T-cell (primary cell): ENCODE results near the gene PRRT2. TPM values are rescaled to one million over a fixed set of nuclear protein-coding genes. Genes with fewer than 3 reads are reported as not detected.

Experiments used
- ATAC-seq, 4 experiments: fragments of 200-7000 bp in 3 of 4; fragments of 150-1000 bp in 1 of 4; cut with Tn5 transposase; replicated peaks in 1 of 4; 1 replicate in 3 of 4; 2 replicates in 1 of 4; pipeline ENCODE4 v1.10.0; 2021; ENCODE audit warnings: moderate library complexity in 3 of 4, mild to moderate bottlenecking in 2 of 4, moderate number of reproducible peaks in 1 of 4
- CTCF ChIA-PET, 2 donors: fragments of 300-600 bp; sonication (Branson Sonifier 250); formaldehyde crosslinking; loops; one replicate each; lab custom pipeline; 2022; ENCODE audit warnings: antibody characterized with exemption in 2 of 2; lab: Charles Lee
- POLR2A ChIA-PET, 2 donors: fragments of 300-600 bp; sonication (Branson Sonifier 250); formaldehyde crosslinking; loops; one replicate each; lab custom pipeline; 2022; ENCODE audit warnings: antibody characterized with exemption in 2 of 2; lab: Charles Lee
- DNase-seq, 35 experiments: peaks; one replicate each; pipeline versions ENCODE4 v3.0.0 to v3.0.0-alpha.2; 2013 to 2023
- H3K27ac ChIP-seq: one replicate; pipeline ENCODE4 v1.5.1; 2013; ENCODE audit warnings: low read length
- H3K27me3 ChIP-seq, 2 experiments: replicated peaks in 1 of 2; 1 replicate in 1 of 2; 2 replicates in 1 of 2; pipeline versions ENCODE4 v1.6.1 to v1.7.0; 2013; ENCODE audit warnings: low read length in 1 of 2, mixed read lengths in 1 of 2; ENCODE audit not compliant: control insufficient read depth in 2 of 2, insufficient read depth in 2 of 2; ENCODE audit errors: extremely low read depth in 1 of 2
- H3K36me3 ChIP-seq, 2 donors: 1 replicate in 1 of 2; 2 replicates in 1 of 2; pipeline versions ENCODE4 v1.6.1 to v1.7.0; 2013; ENCODE audit warnings: low read length in 1 of 2; ENCODE audit not compliant: control insufficient read depth in 2 of 2, insufficient read depth in 1 of 2; ENCODE audit errors: extremely low read depth in 1 of 2
- H3K4me1 ChIP-seq, 2 experiments: 1 replicate in 1 of 2; 2 replicates in 1 of 2; pipeline versions ENCODE4 v1.6.1 to v1.7.0; 2013; ENCODE audit warnings: low read length in 2 of 2, mixed read lengths in 1 of 2; ENCODE audit not compliant: insufficient read depth in 2 of 2, control insufficient read depth in 1 of 2; ENCODE audit errors: extremely low read depth in 1 of 2
- H3K4me3 ChIP-seq, 2 donors: 1 replicate in 1 of 2; 2 replicates in 1 of 2; pipeline versions ENCODE4 v1.5.1 to v1.7.0; 2013; ENCODE audit warnings: mild to moderate bottlenecking in 2 of 2, low read length in 1 of 2, moderate library complexity in 1 of 2; ENCODE audit not compliant: control insufficient read depth in 1 of 2; ENCODE audit errors: extremely low read depth in 1 of 2
- H3K9me3 ChIP-seq: 2 replicates; pipeline ENCODE4 v1.7.0; 2013
- H3K27ac Mint-ChIP-seq, 2 donors: one replicate each; pipeline ENCODE4 v1.8.0; 2020 to 2021; ENCODE audit warnings: mild to moderate bottlenecking in 2 of 2, mixed read lengths in 2 of 2
- H3K27me3 Mint-ChIP-seq, 2 donors: one replicate each; pipeline ENCODE4 v1.8.0; 2021 to 2022; ENCODE audit warnings: mixed read lengths in 2 of 2
- H3K36me3 Mint-ChIP-seq: one replicate; pipeline ENCODE4 v1.8.0; 2021; ENCODE audit warnings: mixed read lengths
- H3K4me1 Mint-ChIP-seq, 3 donors: one replicate each; pipeline ENCODE4 v1.8.0; 2020 to 2022; ENCODE audit warnings: mixed read lengths in 3 of 3, mild to moderate bottlenecking in 1 of 3
- H3K4me3 Mint-ChIP-seq, 3 donors: one replicate each; pipeline ENCODE4 v1.8.0; 2020 to 2022; ENCODE audit warnings: mild to moderate bottlenecking in 3 of 3, mixed read lengths in 3 of 3, moderate library complexity in 3 of 3
- H3K9me3 Mint-ChIP-seq, 3 donors: one replicate each; pipeline ENCODE4 v1.8.0; 2020 to 2022; ENCODE audit warnings: mixed read lengths in 3 of 3
- WGBS: methylation state at CpG from one replicate; pipeline ENCODE4 v1.1.5; 2013; ENCODE audit warnings: missing lambda C conversion rate; ENCODE audit not compliant: insufficient coverage; 5-methylcytosine and 5-hydroxymethylcytosine counted together
- total RNA-seq, 35 experiments: library from RNA in 6 of 35; stranded (reverse) in 6 of 35; fragments of 120-200 nt in 1 of 35; gene quantifications; one replicate each; pipeline versions ENCODE4 v1.2.1 to v1.2.4 and lab custom pipeline; 2013 to 2026

Gene PRRT2
- total RNA-seq, 5 donors from 2014 or later (not counting 1 experiment from before 2014, with no cell fraction given) = 2.4 to 7.9 (median 4.4) TPM

GRCh38 chr16:29809850-29810698 is 1.9 kb upstream of the PRRT2 start:
- Mint-ChIP-seq H3K36me3 (peaks cover 14% of the 10 kb centered on the region), H3K4me1 (peaks cover 54 to 69% (median 57%) of the 10 kb centered on the region in 3 donors), H3K27ac (peak overlapping the region; percentile 87 to 94), H3K4me3 (peak overlapping the region; percentile 81 to 90 (median 82)), H3K27me3 (peaks cover 0 to 2% of the 10 kb centered on the region in 2 donors), H3K9me3 (no peaks in the 10 kb centered on the region)
- Histone ChIP-seq H3K27me3 (peaks cover 0 to 16% of the 10 kb centered on the region in 2 experiments), H3K36me3 (peaks cover 0 to 19% of the 10 kb centered on the region in 2 donors), H3K27ac (peak overlapping the region; percentile 66), H3K4me3 (peak overlapping the region; percentile 40 to 59), H3K9me3 (no peaks in the 10 kb centered on the region), H3K4me1 (peaks cover 34 to 71% of the 10 kb centered on the region in 2 experiments)
- DNase-seq (peak in 30 of 35 experiments; percentile 36 to 73 (median 53)), ATAC-seq (no peak)
- CTCF ChIA-PET = interaction anchor here (0.5 to 1.1 kb wide), 4 partner anchors 12 to 118 kb away, joined by 3 to 5 read pairs (median 3); no protein-coding TSS in a partner anchor
- WGBS = 50% methylated on average over 7 of the region's 23 CpGs
- POLR2A ChIA-PET = interaction anchor here in 1 of 2 donors (0.6 kb wide), 1 partner anchor 25 kb away, joined by 14 read pairs; no protein-coding TSS in a partner anchor

DNA sequence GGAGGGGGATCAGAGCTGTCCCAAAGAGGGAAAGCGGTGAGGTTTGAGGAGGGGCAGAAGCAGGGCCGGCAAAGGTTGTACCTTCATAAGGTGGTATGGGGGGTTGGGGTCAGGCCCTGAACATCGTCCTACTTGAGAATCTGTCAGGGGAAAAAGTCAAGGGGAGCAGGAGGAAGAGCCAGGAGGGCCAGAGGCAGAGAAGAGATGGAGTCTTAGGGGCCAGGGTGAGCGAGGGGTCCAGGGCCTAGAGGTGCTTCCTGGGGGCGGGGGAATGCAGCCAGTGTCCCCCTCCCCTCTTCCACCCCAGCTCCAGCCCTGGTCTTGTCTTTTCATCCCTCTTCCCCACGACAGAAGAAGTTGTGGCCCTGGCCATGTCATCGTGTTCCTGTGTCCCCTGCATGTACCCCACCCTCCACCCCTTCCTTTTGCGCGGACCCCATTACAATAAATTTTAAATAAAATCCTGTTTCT is 1.3 kb upstream of the PRRT2 start:
- H3K4me3 ChIP-seq = peak overlapping the region; percentile 69 to 72
- Mint-ChIP-seq H3K4me1 (peaks cover 54 to 72% (median 59%) of the 10 kb centered on the region in 3 donors), H3K36me3 (peaks cover 14% of the 10 kb centered on the region), H3K27me3 (peaks cover 0 to 2% of the 10 kb centered on the region in 2 donors), H3K9me3 (no peaks in the 10 kb centered on the region), H3K27ac (peak overlapping the region; percentile 87 to 94), H3K4me3 (peak overlapping the region; percentile 81 to 90 (median 82))
- H3K4me1 ChIP-seq = peaks cover 34 to 75% of the 10 kb centered on the region in 2 experiments
- DNase-seq = no peak
- H3K27me3 ChIP-seq = peaks cover 0 to 16% of the 10 kb centered on the region in 2 experiments
- 19% methylated on average over 5 of the region's 9 CpGs for WGBS
- peaks cover 0 to 19% of the 10 kb centered on the region in 2 donors for H3K36me3 ChIP-seq
- ChIA-PET CTCF (interaction anchor here (0.7 to 1.1 kb wide), 3 partner anchors 11 to 38 kb away, joined by 3 to 5 read pairs (median 3); no protein-coding TSS in a partner anchor), POLR2A (interaction anchor here in 1 of 2 donors (0.6 kb wide), 1 partner anchor 24 kb away, joined by 14 read pairs; no protein-coding TSS in a partner anchor)
- peak overlapping the region; percentile 66 for H3K27ac ChIP-seq
- no peaks in the 10 kb centered on the region for H3K9me3 ChIP-seq
- ATAC-seq = no peak

DNA sequence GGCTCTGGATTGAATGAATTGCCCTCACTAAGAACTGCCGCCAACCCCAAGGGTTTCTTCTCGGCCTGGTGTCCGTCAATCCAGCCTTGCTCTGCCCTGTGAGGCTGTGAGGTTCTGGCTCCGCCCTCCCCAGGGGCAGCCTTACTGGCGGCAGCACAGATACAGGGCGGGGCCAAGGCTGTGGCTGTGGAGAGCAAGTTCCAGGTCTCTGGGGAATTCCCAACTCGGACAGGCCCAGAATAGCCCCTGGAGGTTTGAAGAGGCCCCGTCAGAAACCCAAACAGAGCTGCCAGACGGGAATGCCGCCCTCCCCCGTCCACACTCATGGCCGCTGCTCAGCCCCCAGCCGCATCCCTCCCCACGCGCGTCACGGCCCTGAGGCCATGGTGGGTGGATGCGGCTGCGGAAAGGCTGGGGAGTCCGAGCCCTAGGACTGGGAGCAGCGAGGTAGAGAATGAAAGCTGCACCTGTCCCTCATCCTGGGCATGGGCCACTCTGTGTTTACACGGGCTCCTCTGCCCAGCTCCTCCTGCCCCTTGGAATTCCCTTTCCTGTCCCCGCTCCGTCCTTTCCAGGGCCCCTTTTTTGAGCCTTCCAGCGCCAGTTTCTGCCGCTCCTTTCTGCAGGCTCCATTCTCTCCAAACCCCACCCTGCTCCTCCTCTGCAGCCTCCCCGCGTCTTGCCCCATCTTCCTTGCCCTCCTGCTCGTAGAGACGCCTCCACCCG is 660 bp upstream of the PRRT2 start:
- peaks cover 0 to 16% of the 10 kb centered on the region in 2 experiments for H3K27me3 ChIP-seq
- H3K36me3 Mint-ChIP-seq = peaks cover 14% of the 10 kb centered on the region
- H3K9me3 Mint-ChIP-seq = no peaks in the 10 kb centered on the region
- peaks cover 34 to 75% of the 10 kb centered on the region in 2 experiments for H3K4me1 ChIP-seq
- DNase-seq (peak in 24 of 35 experiments; percentile 33 to 78 (median 52)), ATAC-seq (peak; percentile 9 to 22 (median 16))
- POLR2A ChIA-PET = interaction anchor here in 1 of 2 donors (0.6 kb wide), 2 partner anchors 24 to 67 kb away, joined by 3 to 14 read pairs; no protein-coding TSS in a partner anchor
- H3K36me3 ChIP-seq = peaks cover 0 to 19% of the 10 kb centered on the region in 2 donors
- H3K27me3 Mint-ChIP-seq = peaks cover 0 to 2% of the 10 kb centered on the region in 2 donors
- peak overlapping the region; percentile 66 for H3K27ac ChIP-seq
- H3K9me3 ChIP-seq = no peaks in the 10 kb centered on the region
- under 1% methylated on average over 20 of the region's 31 CpGs for WGBS
- H3K27ac Mint-ChIP-seq = peak overlapping the region; percentile 87 to 94
- H3K4me3 Mint-ChIP-seq = peak overlapping the region; percentile 81 to 90 (median 82)
- CTCF ChIA-PET = interaction anchor here (0.5 to 0.7 kb wide), 2 partner anchors 37 to 638 kb away, joined by 3 read pairs; no protein-coding TSS in a partner anchor
- H3K4me3 ChIP-seq = peak overlapping the region; percentile 69 to 72
- H3K4me1 Mint-ChIP-seq = peaks cover 54 to 75% (median 60%) of the 10 kb centered on the region in 3 donors

DNA sequence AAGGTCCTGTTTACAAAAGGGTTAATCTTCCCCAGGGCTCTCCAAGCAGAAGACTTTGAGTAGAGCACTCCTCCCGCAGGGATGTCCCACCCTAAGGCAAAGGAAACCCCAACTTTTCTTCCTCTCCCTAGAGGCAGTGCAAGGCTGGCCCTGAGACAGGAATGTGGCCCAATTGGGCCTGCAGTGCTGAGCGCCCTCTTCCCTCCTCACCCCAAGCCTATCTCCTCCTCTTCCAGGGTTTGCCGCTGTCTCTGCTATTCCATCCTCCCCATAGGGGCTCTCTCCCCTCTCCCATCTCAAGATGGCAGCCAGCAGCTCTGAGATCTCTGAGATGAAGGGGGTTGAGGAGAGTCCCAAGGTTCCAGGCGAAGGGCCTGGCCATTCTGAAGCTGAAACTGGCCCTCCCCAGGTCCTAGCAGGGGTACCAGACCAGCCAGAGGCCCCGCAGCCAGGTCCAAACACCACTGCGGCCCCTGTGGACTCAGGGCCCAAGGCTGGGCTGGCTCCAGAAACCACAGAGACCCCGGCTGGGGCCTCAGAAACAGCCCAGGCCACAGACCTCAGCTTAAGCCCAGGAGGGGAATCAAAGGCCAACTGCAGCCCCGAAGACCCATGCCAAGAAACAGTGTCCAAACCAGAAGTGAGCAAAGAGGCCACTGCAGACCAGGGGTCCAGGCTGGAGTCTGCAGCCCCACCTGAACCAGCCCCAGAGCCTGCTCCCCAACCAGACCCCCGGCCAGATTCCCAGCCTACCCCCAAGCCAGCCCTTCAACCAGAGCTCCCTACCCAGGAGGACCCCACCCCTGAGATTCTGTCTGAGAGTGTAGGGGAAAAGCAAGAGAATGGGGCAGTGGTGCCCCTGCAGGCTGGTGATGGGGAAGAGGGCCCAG is 1.0 kb downstream of the PRRT2 start:
- Histone ChIP-seq H3K4me3 (no peak overlapping the region), H3K9me3 (no peaks in the 10 kb centered on the region), H3K4me1 (peaks cover 34 to 82% of the 10 kb centered on the region in 2 experiments), H3K27ac (no peak overlapping the region), H3K36me3 (peaks cover 0 to 20% of the 10 kb centered on the region in 2 donors), H3K27me3 (peaks cover 0 to 16% of the 10 kb centered on the region in 2 experiments)
- Mint-ChIP-seq H3K9me3 (no peaks in the 10 kb centered on the region), H3K36me3 (peaks cover 14% of the 10 kb centered on the region), H3K27me3 (peaks cover 0 to 2% of the 10 kb centered on the region in 2 donors), H3K27ac (peak overlapping the region; percentile 55 to 71), H3K4me3 (peak overlapping the region; percentile 81 to 90 (median 82)), H3K4me1 (peaks cover 62 to 79% (median 64%) of the 10 kb centered on the region in 3 donors)
- ATAC-seq (no peak), DNase-seq (no peak)
- WGBS = 89% methylated on average over 5 of the region's 9 CpGs
- ChIA-PET CTCF (interaction anchor here in 1 of 2 donors (0.7 kb wide), 1 partner anchor 14 kb away, joined by 3 read pairs; no protein-coding TSS in a partner anchor), POLR2A (interaction anchor here in 1 of 2 donors (0.6 kb wide), 1 partner anchor 60 kb away, joined by 12 read pairs; no protein-coding TSS in a partner anchor)
